Measurements from ENCODE around the gene SPRR5.

Gene SPRR5

GRCh38 chr1:152946651-152947256 is at the start of gene SPRR5:
Gene SPRR5 (plus strand): TSS chr1:152947206. CDS start chr1:152948555, 1,349 bp downstream.
- no peak for DNase-seq

GRCh38 chr1:152899027-152899426 is 48.0 kb upstream of the SPRR5 start:
- no peak for DNase-seq

- DNase-seq = no peak
Observed at GRCh38 chr1:152899883-152900282, 47.1 kb upstream of the SPRR5 start.

- DNase-seq = no peak
Observed at GRCh38 chr1:152901631-152902030, 45.4 kb upstream of the SPRR5 start.

GRCh38 chr1:152902636-152903035 is 44.4 kb upstream of the SPRR5 start:
- DNase-seq = no peak

- no peak for DNase-seq
Observed at GRCh38 chr1:152904688-152905440, 42.1 kb upstream of the SPRR5 start.

GRCh38 chr1:152906023-152906565 is 40.9 kb upstream of the SPRR5 start:
- DNase-seq = no peak

- DNase-seq = no peak
Observed at GRCh38 chr1:152907686-152908601, 39.1 kb upstream of the SPRR5 start, which contains the start of gene IVL. Gene IVL (plus strand): TSS chr1:152908546. CDS start chr1:152909798, 1,252 bp downstream.

GRCh38 chr1:152909206-152909605 is 37.8 kb upstream of the SPRR5 start:
- no peak for DNase-seq

GRCh38 chr1:152912471-152912870 is 34.5 kb upstream of the SPRR5 start:
- no peak for DNase-seq

- no peak for DNase-seq
Observed at GRCh38 chr1:152912900-152913299, 34.1 kb upstream of the SPRR5 start.

- no peak for DNase-seq
Observed at GRCh38 chr1:152917794-152918193, 29.2 kb upstream of the SPRR5 start.

GRCh38 chr1:152919071-152919470 is 27.9 kb upstream of the SPRR5 start:
- DNase-seq = no peak

GRCh38 chr1:152924191-152924590 is 22.8 kb upstream of the SPRR5 start:
- no peak for DNase-seq

GRCh38 chr1:152926091-152926490 is 20.9 kb upstream of the SPRR5 start:
- no peak for DNase-seq

GRCh38 chr1:152928671-152929070 is 18.3 kb upstream of the SPRR5 start:
- no peak for DNase-seq

- no peak for DNase-seq
Observed at GRCh38 chr1:152932170-152932811, 14.7 kb upstream of the SPRR5 start.

- no peak for DNase-seq
Observed at GRCh38 chr1:152933196-152933595, 13.8 kb upstream of the SPRR5 start.

- no peak for DNase-seq
Observed at GRCh38 chr1:152940614-152941013, 6.4 kb upstream of the SPRR5 start.

- no peak for DNase-seq
Observed at GRCh38 chr1:152941037-152941711, 5.8 kb upstream of the SPRR5 start.

GRCh38 chr1:152942161-152942560 is 4.8 kb upstream of the SPRR5 start:
- no peak for DNase-seq

- DNase-seq = no peak
Observed at GRCh38 chr1:152946248-152946647, 758 bp upstream of the SPRR5 start.
